GM12878 (cell line): ENCODE results near the gene BAX. TPM values are rescaled to one million over a fixed set of nuclear protein-coding genes. Genes with fewer than 3 reads are reported as not detected.

Experiments
- ATF3 ChIP-seq: IDR thresholded peaks from 2 replicates; pipeline ENCODE4 v1.6.1; 2011; ENCODE audit warnings: low read depth, mild to moderate bottlenecking, low read length, moderate library complexity, borderline replicate concordance; ENCODE audit errors: extremely low read depth
- BRCA1 ChIP-seq: IDR thresholded peaks from 2 replicates; pipeline ENCODE4 v1.6.1; 2011; ENCODE audit warnings: low read depth, low read length, improper control_type of control experiment
- CBX5 ChIP-seq: sonication (generic); IDR thresholded peaks from 2 replicates; pipeline ENCODE4 v1.6.1; 2016; ENCODE audit warnings: low read depth, moderate library complexity, mild to moderate bottlenecking, inconsistent platforms
- E2F8 ChIP-seq: fragments of 450-650 bp; IDR thresholded peaks from 2 replicates; pipeline ENCODE4 v1.6.1; 2018; ENCODE audit warnings: mild to moderate bottlenecking, low read depth, moderate library complexity; ENCODE audit not compliant: partially characterized antibody
- EP300 ChIP-seq, 2 experiments: fragments of 150-350 bp in 1 of 2; IDR thresholded peaks; 2 replicates each; pipeline ENCODE4 v1.6.1; 2011 to 2012; ENCODE audit warnings: low read depth in 2 of 2, low read length in 2 of 2, borderline replicate concordance in 1 of 2, improper control_type of control experiment in 1 of 2, inconsistent platforms in 1 of 2; ENCODE audit not compliant: control insufficient read depth in 1 of 2
- IKZF1 ChIP-seq: fragments of 450-650 bp; conservative IDR thresholded peaks from 2 replicates; pipeline ENCODE4 v1.6.1; 2017; ENCODE audit warnings: antibody characterized with exemption, mild to moderate bottlenecking
- IKZF2 ChIP-seq, 2 experiments: fragments of 450-650 bp; IDR thresholded peaks; 2 replicates each; pipeline ENCODE4 v1.6.1; 2017; ENCODE audit warnings: mild to moderate bottlenecking in 2 of 2, moderate library complexity in 2 of 2
- MEF2B ChIP-seq: fragments of 450-650 bp; IDR thresholded peaks from 2 replicates; pipeline ENCODE4 v1.6.1; 2018; ENCODE audit warnings: mild to moderate bottlenecking, moderate library complexity; ENCODE audit not compliant: partially characterized antibody, poor library complexity, severe bottlenecking
- MTA3 ChIP-seq: IDR thresholded peaks from 2 replicates; pipeline ENCODE4 v1.6.1; 2012; ENCODE audit warnings: low read length, inconsistent platforms, borderline replicate concordance
- MXI1 ChIP-seq: fragments of 150-350 bp; IDR thresholded peaks from 2 replicates; pipeline ENCODE4 v1.6.1; 2011; ENCODE audit warnings: low read depth, mild to moderate bottlenecking, inconsistent platforms, low read length, improper control_type of control experiment
- MYB ChIP-seq: fragments of 150-350 bp; IDR thresholded peaks from 2 replicates; pipeline ENCODE4 v1.6.1; 2014; ENCODE audit warnings: mild to moderate bottlenecking, low read depth, low read length, borderline replicate concordance
- MYC ChIP-seq: IDR thresholded peaks from 2 replicates; pipeline ENCODE4 v1.6.1; 2011; ENCODE audit warnings: mild to moderate bottlenecking, low read length, moderate library complexity, inconsistent platforms; ENCODE audit not compliant: insufficient read depth, insufficient replicate concordance, insufficient read length, severe bottlenecking
- NBN ChIP-seq: fragments of 450-650 bp; IDR thresholded peaks from 2 replicates; pipeline ENCODE4 v1.6.1; 2016
- NR2C2 ChIP-seq: IDR thresholded peaks from 2 replicates; pipeline ENCODE4 v1.6.1; 2011; ENCODE audit warnings: borderline replicate concordance, low read depth; ENCODE audit not compliant: control insufficient read depth, insufficient read length
- PAX5 ChIP-seq: IDR thresholded peaks from 2 replicates; pipeline ENCODE4 v1.6.1; 2011; ENCODE audit warnings: low read depth, low read length, borderline replicate concordance
- POLR2A ChIP-seq: IDR thresholded peaks from 2 replicates; pipeline ENCODE4 v1.6.1; 2011; ENCODE audit warnings: low read depth, mild to moderate bottlenecking, low read length
- RB1 ChIP-seq: fragments of 450-650 bp; formaldehyde crosslinking; IDR thresholded peaks from 2 replicates; pipeline ENCODE4 v1.6.1; 2017; ENCODE audit warnings: mild to moderate bottlenecking, borderline replicate concordance
- SMARCA5 ChIP-seq: fragments of 450-650 bp; IDR thresholded peaks from 2 replicates; pipeline ENCODE4 v1.6.1; 2017; ENCODE audit warnings: mild to moderate bottlenecking
- TCF3 ChIP-seq: IDR thresholded peaks from 2 replicates; pipeline ENCODE4 v1.6.1; 2012; ENCODE audit warnings: low read depth, mild to moderate bottlenecking, low read length, borderline replicate concordance; ENCODE audit not compliant: insufficient read depth
- ZBTB33 ChIP-seq: fragments of 450-650 bp; IDR thresholded peaks from 2 replicates; pipeline ENCODE4 v1.6.1; 2017; ENCODE audit warnings: mild to moderate bottlenecking
- ZBTB4 ChIP-seq: fragments of 450-650 bp; formaldehyde crosslinking; IDR thresholded peaks from 2 replicates; pipeline ENCODE4 v1.4.0; 2022; ENCODE audit warnings: mild to moderate bottlenecking, moderate library complexity
- polyA plus RNA-seq, 11 experiments: library from polyadenylated mRNA; depleted of rRNA in 4 of 11; unstranded in 6 of 11; stranded (reverse) in 5 of 11; fragments of >200 nt; fragmentation: Nextera tagmentation in 4 of 11; fragmentation: Illumina TruSeq in 1 of 11; extraction: Ambion mirVana in 4 of 11; extraction: Trizol in 1 of 11; gene quantifications; 1 replicate in 1 of 11; 2 replicates in 10 of 11; pipeline versions ENCODE4 v1.2.1 to v1.2.3, GENCODE V29; 2011 to 2016; ENCODE audit warnings: inconsistent platforms in 2 of 11, missing spikeins in 2 of 11, low read depth in 1 of 11
- total RNA-seq, 4 experiments: library from RNA; depleted of rRNA in 3 of 4; stranded (reverse); fragments of >200 nt in 3 of 4; fragmentation: Illumina TruSeq in 1 of 4; extraction: Trizol in 1 of 4; gene quantifications; 2 replicates each; pipeline versions ENCODE4 v1.2.1 to v1.2.3, GENCODE V29; 2013 to 2021

BAX gene
- total and polyA plus RNA-seq, 10 of the 15 experiments (the other 5 are each of a cell fraction or from before 2014, with no cell fraction given), result 7.2 to 221 (median 137) TPM

- TF ChIP-seq E2F8, result no peak
- no peak for TF ChIP-seq NR2C2
- TF ChIP-seq BRCA1, result no peak
- TF ChIP-seq MXI1, result no peak
- no peak for TF ChIP-seq NBN
- TF ChIP-seq ZBTB33, result peak; percentile 73
- TF ChIP-seq TCF3, result peak; percentile 51; the same call in 1 of the 2 replicates
- TF ChIP-seq IKZF2 (IDR thresholded peaks at IDR 0.05), result peak; percentile 62 to 67
- no peak for TF ChIP-seq MYC
- TF ChIP-seq MYB, result 0 out of 2 replicates have a peak, but pooled peaks have one; percentile 26
- TF ChIP-seq MTA3, result peak; percentile 27; the same call in 1 of the 2 replicates
- peak; percentile 46; the same call in 1 of the 2 replicates for TF ChIP-seq PAX5
- peak; percentile 54; the same call in 1 of the 2 replicates for TF ChIP-seq IKZF1
- no peak for TF ChIP-seq ZBTB4
- TF ChIP-seq RB1, result no peak
- no peak for TF ChIP-seq ATF3
- TF ChIP-seq EP300 (IDR thresholded peaks at IDR 0.05; ENCODE audit: borderline replicate concordance in 1 of 2, control insufficient read depth in 1 of 2, low read depth in 2 of 2, low read length in 2 of 2), result no peak
- no peak for TF ChIP-seq CBX5
- TF ChIP-seq SMARCA5, result no peak
- no peak for TF ChIP-seq MEF2B
- TF ChIP-seq POLR2A, result peak; percentile 71
Measured at GRCh38 chr19:48967346-48968178, 12.9 kb downstream of the BAX start (continued).
